Ishikawa (cell line): ENCODE measurements around the gene VEPH1.

Experiments
- CEBPB ChIP-seq: IDR thresholded peaks from 2 replicates; pipeline ENCODE4 v1.6.1; 2012
- CREB1 ChIP-seq: IDR thresholded peaks from 2 replicates; pipeline ENCODE4 v1.6.1; 2012; ENCODE audit warnings: low read depth
- EGR1 ChIP-seq: IDR thresholded peaks from 2 replicates; pipeline ENCODE4 v1.6.1; 2012
- EP300 ChIP-seq: IDR thresholded peaks from 2 replicates; pipeline ENCODE4 v1.6.1; 2012; ENCODE audit warnings: borderline replicate concordance
- FOXM1 ChIP-seq: IDR thresholded peaks from 2 replicates; pipeline ENCODE4 v1.6.1; 2012; ENCODE audit warnings: low read depth, borderline replicate concordance
- NFIC ChIP-seq: IDR thresholded peaks from 2 replicates; pipeline ENCODE4 v1.6.1; 2012
- RAD21 ChIP-seq: IDR thresholded peaks from 2 replicates; pipeline ENCODE4 v1.6.1; 2012; ENCODE audit warnings: low read depth
- TAF1 ChIP-seq: IDR thresholded peaks from 2 replicates; pipeline ENCODE4 v1.6.1; 2012; ENCODE audit warnings: low read depth, mild to moderate bottlenecking
- TCF12 ChIP-seq: IDR thresholded peaks from 2 replicates; pipeline ENCODE4 v1.6.1; 2012; ENCODE audit warnings: low read depth
- TEAD4 ChIP-seq: IDR thresholded peaks from 2 replicates; pipeline ENCODE4 v1.6.1; 2012
- YY1 ChIP-seq: IDR thresholded peaks from 2 replicates; pipeline ENCODE4 v1.6.1; 2012; ENCODE audit warnings: low read depth
- ZBTB7A ChIP-seq: IDR thresholded peaks from 2 replicates; pipeline ENCODE4 v1.6.1; 2012; ENCODE audit warnings: low read depth
- TF ChIP-seq, protein P1 (sequence below): IDR thresholded peaks from 2 replicates; pipeline ENCODE4 v1.6.1; 2012
- TF ChIP-seq, protein P2 (sequence below): IDR thresholded peaks from 2 replicates; pipeline ENCODE4 v1.6.1; 2012
- TF ChIP-seq, protein P3 (sequence below): IDR thresholded peaks from 2 replicates; pipeline ENCODE4 v1.6.1; 2012; ENCODE audit warnings: low read depth, mild to moderate bottlenecking

The VEPH1 gene

DNA sequence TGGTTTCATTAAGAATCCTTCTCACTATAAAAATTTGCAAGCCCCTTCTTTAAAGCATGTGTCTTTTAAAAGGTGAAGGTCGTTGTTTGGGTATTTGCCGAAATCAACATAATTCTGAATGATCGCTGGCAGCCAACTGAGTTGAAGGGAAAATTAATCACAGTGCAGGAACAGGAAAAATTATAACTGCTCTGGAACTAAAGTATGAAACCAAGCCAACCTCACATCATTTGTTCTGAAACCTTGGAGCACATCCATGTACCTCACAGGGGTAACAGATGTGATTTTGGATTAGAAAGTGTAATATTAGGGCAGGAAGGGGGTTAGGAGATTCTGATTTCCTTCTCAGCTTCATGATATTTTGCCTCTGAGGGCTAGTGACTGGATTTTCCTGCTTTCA lies 118.7 kb downstream of the VEPH1 start:
- TF ChIP-seq CEBPB (no peak), ZBTB7A (no peak), TCF12 (no peak)
- TF ChIP-seq, protein P1, sequence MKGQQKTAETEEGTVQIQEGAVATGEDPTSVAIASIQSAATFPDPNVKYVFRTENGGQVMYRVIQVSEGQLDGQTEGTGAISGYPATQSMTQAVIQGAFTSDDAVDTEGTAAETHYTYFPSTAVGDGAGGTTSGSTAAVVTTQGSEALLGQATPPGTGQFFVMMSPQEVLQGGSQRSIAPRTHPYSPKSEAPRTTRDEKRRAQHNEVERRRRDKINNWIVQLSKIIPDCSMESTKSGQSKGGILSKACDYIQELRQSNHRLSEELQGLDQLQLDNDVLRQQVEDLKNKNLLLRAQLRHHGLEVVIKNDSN: no peak

DNA sequence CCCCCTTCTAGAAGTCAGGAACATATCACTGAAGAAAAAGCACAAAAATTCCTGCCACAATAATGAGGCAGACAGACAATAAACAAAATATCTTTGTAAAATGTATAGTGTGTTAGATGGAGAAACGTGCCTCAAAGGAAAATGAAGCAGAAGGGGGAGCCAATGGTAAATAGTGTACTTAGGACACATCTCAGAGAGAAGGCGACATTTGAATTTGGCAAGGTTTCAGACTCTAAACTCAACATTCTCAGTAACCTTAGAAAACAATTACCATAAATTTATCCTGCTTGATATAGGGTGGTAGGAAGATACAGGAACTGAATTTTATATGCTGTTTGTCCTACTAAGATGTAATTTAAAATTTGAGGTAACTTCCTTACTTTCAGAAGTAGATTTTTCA lies 119.2 kb downstream of the VEPH1 start:
- TF ChIP-seq ZBTB7A: no peak
- no peak for TF ChIP-seq TAF1
- no peak for TF ChIP-seq NFIC
- TF ChIP-seq YY1: no peak
- no peak for TF ChIP-seq CEBPB
- no peak for TF ChIP-seq TCF12
- no peak for TF ChIP-seq EGR1
- no peak for TF ChIP-seq EP300
- TF ChIP-seq CREB1: no peak

DNA sequence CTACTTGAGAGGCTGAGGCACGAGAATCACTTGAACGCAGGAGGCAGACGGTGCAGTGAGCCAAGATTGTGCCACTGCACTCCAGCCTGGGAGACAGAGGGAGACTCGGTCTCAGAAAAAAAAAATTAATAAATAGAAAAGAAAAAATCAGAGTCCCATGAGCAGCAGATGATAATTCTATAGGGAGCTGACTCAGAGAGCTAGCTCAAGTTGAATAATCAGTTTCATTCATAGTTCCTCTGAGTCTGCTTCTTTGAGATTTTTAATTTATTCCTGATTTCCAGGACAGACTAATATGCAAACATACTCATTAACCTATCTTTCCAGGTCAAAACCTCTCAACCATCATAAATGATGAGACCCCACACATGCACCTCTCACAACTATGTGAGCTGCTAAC lies 121.6 kb downstream of the VEPH1 start:
- TF ChIP-seq TEAD4 (no peak), RAD21 (no peak), CREB1 (no peak), NFIC (no peak), EGR1 (no peak)

DNA sequence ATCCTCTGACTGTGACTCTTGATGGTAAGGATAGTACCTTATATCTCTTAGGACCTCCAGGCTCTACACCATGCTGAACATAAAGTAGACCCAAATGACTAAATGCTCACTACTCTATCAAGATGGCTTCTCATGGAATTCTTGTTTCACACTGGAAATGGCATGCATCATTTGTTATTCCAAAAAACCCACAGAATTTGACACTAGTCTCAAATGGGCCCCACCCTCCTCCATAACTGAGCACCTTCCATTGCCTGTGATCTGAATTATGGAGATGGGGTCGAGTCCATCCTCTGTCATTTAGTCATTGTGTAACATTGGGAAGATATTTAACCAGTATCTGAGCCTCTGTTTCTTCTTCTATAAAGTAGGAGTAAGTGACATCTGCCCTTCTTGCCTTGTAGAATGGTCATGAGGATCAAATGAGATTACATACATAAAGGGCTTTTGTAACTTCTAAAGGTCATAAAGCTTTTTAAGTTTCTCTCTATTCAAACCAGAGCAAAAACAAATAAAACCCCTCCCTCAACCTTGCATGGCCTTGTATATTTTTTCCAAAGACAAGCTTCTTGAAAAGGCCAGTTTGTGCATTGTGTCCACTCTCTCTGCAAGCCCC lies 123.6 kb downstream of the VEPH1 start:
- TF ChIP-seq EP300: no peak
- TF ChIP-seq TAF1: no peak
- TF ChIP-seq, protein P2, sequence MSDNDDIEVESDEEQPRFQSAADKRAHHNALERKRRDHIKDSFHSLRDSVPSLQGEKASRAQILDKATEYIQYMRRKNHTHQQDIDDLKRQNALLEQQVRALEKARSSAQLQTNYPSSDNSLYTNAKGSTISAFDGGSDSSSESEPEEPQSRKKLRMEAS: no peak
- no peak for TF ChIP-seq ZBTB7A
- TF ChIP-seq, protein P3, sequence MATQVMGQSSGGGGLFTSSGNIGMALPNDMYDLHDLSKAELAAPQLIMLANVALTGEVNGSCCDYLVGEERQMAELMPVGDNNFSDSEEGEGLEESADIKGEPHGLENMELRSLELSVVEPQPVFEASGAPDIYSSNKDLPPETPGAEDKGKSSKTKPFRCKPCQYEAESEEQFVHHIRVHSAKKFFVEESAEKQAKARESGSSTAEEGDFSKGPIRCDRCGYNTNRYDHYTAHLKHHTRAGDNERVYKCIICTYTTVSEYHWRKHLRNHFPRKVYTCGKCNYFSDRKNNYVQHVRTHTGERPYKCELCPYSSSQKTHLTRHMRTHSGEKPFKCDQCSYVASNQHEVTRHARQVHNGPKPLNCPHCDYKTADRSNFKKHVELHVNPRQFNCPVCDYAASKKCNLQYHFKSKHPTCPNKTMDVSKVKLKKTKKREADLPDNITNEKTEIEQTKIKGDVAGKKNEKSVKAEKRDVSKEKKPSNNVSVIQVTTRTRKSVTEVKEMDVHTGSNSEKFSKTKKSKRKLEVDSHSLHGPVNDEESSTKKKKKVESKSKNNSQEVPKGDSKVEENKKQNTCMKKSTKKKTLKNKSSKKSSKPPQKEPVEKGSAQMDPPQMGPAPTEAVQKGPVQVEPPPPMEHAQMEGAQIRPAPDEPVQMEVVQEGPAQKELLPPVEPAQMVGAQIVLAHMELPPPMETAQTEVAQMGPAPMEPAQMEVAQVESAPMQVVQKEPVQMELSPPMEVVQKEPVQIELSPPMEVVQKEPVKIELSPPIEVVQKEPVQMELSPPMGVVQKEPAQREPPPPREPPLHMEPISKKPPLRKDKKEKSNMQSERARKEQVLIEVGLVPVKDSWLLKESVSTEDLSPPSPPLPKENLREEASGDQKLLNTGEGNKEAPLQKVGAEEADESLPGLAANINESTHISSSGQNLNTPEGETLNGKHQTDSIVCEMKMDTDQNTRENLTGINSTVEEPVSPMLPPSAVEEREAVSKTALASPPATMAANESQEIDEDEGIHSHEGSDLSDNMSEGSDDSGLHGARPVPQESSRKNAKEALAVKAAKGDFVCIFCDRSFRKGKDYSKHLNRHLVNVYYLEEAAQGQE: no peak
- no peak for TF ChIP-seq CREB1
- no peak for TF ChIP-seq RAD21
- no peak for TF ChIP-seq TEAD4
- TF ChIP-seq NFIC: no peak

DNA sequence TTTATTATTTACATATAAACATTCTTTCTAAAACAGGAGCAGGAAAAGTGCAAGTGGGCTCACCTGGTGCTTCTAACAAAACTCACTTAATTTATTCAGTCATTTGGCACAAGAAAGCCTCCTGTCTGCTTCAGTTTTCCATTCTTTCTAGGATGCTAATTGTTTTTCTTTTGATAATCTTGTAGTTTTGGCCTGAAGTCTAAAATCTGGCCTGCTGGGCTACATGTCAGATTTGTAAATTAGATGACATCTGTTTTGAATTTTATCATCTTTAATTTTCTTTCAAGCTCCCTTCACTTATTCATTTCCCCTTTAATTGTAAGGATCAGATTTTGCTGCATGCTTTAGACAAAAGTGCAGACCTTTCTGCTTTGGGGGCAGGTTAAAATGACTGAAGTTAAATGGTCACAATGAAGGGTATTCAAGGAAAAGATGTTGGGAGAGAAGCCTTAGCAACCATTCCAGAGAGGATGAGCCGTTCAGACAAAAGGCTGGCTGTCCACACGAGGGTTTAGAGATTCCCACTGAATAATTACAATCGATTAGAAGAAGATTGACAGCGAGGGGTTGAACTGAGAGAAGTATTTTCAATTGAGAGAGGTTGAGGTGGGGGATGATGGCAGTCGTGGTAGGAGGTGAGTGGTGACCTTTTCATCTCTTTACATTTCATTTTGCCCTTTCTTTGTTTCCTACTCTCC lies 126.5 kb downstream of the VEPH1 start:
- TF ChIP-seq EGR1 (no peak), ZBTB7A (no peak), CREB1 (no peak), YY1 (no peak), EP300 (no peak)
- TF ChIP-seq, protein P1: no peak
- TF ChIP-seq, protein P3: no peak

DNA sequence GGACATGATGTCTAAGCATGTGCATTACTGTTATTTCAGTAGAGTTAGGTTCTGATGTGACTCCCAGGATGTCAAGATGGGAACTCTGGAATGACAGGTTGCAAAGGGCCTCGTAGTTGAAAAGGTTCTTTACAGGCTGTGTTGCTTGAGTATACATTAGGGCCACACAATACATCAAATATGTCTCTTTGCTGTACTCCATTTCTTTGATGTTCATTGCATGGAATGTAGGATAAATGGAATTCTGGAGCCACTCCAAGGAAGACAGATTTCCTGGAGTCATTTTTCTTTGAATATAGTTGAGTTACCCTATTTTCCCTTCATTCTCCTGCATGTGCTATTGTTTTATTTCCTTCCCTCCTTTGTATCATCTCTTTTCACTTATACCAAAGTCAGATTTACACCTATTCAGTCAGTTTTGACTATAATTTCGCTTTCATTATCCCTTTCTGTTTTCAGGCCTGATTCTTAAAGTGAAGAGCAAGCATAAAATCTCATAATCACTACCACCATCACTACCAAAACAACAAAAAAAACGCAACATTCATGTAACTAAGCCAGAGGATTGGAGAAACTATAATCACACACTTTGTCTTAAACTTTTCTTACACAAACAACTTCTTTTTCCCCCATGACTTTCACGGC lies 127.8 kb downstream of the VEPH1 start:
- TF ChIP-seq FOXM1: no peak
- TF ChIP-seq CREB1: no peak
- no peak for TF ChIP-seq CEBPB
- no peak for TF ChIP-seq TAF1

DNA sequence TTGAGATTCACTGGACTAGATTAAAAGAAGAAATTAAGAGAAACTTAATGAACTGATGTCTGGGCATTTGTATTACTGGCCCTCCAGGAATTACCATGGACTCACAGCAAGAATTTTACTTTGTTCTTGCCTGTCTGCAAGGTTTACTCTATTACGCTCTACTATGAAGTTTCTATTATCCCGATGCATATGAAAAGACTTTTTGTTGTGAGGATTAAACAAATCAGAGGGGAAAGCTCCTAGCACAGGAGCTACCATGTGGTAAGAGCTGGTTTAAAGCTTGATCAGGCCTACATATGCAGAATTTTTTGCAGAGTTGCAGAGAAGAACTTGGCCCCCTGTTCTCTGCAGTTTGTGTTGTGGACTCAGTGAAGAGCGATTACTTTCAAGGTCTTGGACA lies 128.3 kb downstream of the VEPH1 start:
- TF ChIP-seq NFIC (no peak), CEBPB (no peak), ZBTB7A (no peak), TCF12 (no peak), EP300 (no peak), RAD21 (no peak)
- TF ChIP-seq, protein P3: no peak
- TF ChIP-seq, protein P2: no peak
